ENCODE data around the gene ME3.

DNA sequence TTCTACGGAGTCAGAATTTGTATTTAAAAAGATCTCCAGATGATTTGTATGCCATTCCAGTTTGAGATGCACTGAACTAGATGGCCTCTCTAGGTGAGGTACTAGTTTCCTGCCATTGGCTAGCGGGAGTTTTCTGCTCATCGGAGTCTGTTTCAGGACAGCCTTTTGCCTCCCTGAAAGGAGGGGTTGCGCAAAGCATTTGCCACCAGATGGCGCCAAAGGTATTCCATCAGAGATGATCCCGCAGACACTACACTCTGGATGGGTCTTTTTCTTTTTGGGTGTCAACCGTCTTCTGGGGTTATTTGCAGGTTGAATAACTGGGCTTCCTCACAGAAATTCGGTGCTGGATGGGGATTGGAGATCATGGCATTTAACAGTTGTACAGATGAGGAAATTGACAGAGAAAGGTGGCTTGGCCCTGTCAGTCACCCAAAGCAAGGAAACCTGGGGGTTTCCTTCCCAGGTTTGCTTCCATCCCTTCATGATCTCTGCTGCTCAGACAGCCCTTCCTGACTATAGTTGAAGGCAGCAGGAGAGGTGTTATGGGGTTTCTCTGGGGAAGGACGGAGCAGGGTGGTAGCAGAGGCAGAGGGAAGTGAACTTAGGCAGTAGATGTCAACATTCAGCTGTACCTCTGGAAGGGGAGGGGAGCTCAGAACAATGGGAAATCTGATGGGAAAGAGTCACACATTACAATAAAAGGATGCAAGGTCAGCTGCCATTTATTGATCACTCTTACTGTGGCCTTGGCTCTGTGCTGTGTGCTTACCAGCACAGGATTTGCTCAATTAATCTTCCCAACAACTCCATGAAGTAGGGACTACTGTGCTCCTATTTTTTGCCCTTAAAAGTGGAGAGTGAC, 216.1 kb downstream of the ME3 start:
- TF ChIP-seq TAF1 (IDR thresholded peaks at IDR 0.05; ENCODE audit: low read depth) (no peak), YY1 (IDR thresholded peaks at IDR 0.05; ENCODE audit: low read depth) (0 out of 2 replicates have a peak, but pooled peaks have one; percentile 26), RAD21 (IDR thresholded peaks at IDR 0.05; ENCODE audit: low read depth) (peak; percentile 96), CEBPB (IDR thresholded peaks at IDR 0.05) (peak; percentile 52; the same call in 1 of the 2 replicates), FOXM1 (IDR thresholded peaks at IDR 0.05; ENCODE audit: borderline replicate concordance, low read depth) (no peak; the same call in 1 of the 2 replicates), USF1 (IDR thresholded peaks at IDR 0.05) (no peak), EP300 (IDR thresholded peaks at IDR 0.05; ENCODE audit: borderline replicate concordance) (no peak), TCF12 (IDR thresholded peaks at IDR 0.05; ENCODE audit: low read depth) (no peak), ZBTB7A (IDR thresholded peaks at IDR 0.05; ENCODE audit: low read depth) (no peak), NFIC (IDR thresholded peaks at IDR 0.05) (no peak), CREB1 (IDR thresholded peaks at IDR 0.05; ENCODE audit: low read depth) (no peak), REST (IDR thresholded peaks at IDR 0.05; ENCODE audit: low read depth) (no peak), EGR1 (IDR thresholded peaks at IDR 0.05) (no peak)
- TF ChIP-seq, protein P1, sequence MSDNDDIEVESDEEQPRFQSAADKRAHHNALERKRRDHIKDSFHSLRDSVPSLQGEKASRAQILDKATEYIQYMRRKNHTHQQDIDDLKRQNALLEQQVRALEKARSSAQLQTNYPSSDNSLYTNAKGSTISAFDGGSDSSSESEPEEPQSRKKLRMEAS (IDR thresholded peaks at IDR 0.05) = no peak

All from Ishikawa (cell line).